Limb (tissue), 2 donors: Measurements from ENCODE around the gene SLC22A1.
"Not testable (repeated sequence)": the region's sequence is repeated elsewhere in the genome, so short reads cannot be mapped to it uniquely, and the experiment has no call there.

ENCODE experiments used
- DNase-seq, 2 donors: peaks; one replicate each; pipeline ENCODE4 v3.0.0-alpha.2; 2016; ENCODE audit errors: extremely low spot score in 2 of 2

The SLC22A1 gene

GRCh38 chr6:160121981-160122380 is 366 bp downstream of the SLC22A1 start:
- DNase-seq, result no peak

DNA sequence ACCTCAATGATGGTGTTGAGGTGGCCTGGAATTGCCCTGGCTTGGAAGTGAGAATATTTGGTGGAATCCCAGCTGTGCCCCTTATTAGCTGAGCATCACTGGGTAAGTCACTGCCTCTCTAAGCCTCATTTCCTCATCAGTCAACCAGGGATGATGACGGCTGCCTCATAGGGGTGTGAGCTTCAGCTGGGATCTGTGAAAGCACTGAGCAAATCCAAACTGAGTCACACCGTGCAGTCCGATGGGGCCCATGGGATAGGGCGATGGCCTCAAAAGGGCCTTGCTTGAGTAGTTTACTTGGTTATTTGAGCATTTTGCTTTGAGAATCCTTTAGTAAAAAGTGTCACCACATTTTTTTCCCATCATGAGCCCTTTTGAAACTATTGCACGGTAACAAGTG is 1.1 kb downstream of the SLC22A1 start:
- DNase-seq, result no peak

GRCh38 chr6:160124007-160124406 is 2.4 kb downstream of the SLC22A1 start:
- DNase-seq, result no peak

DNA sequence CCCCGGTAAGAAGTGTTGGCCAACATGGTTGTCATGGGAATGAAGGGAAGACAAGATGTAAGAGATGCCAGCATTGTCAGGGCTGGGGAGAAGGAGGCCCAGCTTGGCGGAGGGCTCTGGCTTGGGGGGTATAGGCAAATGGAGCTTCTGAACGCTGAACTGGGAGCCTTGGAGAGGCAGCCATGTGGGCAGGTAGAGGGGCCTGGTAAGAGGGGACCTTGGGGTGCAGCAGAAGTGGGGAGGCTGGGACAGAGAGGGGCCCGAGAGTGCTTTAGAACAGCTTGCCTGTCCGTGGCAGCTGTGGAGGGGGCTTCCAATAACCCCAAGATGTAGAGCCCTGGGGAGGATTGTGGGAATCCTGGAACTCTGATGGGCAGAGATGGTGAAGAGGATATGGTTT is 3.0 kb downstream of the SLC22A1 start:
- DNase-seq, result no peak

- not testable (repeated sequence) for DNase-seq
Observed at GRCh38 chr6:160125105-160125504, 3.5 kb downstream of the SLC22A1 start.

DNA sequence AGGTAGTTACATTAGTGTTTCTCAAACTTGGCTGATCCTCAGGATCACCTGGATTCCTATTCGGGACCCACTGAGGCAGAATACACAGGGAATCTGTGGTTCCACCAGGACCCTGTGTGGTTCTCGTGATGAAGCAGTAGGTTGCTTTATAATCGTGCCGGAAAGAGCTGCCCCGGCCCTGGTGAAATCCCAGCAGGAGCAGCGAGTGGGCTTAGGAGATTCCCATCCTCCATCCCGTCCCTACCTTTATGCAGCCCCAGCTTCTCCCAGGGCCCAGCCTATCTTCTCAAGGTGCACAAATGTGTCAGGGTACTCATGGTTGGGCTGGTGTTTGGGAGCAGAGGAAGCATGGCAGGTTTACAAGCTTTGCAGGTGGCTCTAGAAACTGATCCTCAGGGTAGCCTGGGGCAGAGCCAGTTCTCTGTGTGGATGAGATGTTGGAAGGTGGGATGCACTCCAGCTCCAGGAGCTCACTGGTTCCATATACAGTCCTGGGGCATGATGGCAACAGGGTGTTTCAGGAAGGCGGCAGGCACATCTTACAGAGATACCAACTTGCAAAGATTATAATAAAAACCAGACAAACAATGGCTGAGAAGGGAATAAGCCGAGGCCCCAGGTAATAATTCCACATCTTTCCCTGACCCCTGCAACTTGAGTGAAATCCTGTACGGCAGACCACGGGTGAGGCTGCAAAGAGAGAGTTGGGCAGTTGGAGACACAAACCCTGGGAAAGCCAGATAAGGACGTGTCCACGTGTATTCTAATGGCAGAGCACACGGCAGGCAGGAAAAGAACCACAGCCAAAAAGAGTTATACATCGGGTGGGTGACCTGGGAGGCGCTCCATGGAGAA is 5.9 kb downstream of the SLC22A1 start:
- DNase-seq, result no peak

DNA sequence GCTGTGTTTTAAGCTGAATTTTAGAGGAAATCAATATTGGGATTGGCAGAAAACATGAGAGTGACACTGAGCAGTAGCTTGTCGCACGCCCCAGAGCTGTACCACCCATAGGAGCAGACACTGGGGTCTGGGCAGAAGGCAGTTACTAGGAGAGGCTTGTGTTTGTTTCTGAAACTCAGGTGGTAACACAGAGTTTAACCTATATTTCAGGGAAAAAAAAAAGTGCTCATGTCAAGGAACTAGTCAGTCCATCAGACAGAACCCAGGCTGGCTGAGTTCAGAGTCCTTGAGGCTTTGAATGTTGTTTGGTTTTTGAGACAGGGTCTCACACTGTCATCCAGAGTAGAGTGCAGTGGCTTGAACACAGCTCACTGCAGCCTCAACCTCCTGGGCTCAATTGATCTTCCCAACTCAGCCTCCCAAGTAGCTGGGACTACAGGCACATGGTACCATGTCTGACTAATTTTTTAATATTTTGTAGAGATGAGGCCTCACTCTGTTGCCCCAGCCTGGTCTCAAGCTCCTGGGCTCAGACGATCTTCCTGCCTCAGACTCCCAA is 6.6 kb downstream of the SLC22A1 start:
- DNase-seq, result no peak

- DNase-seq, result no peak
Observed at GRCh38 chr6:160128879-160129516, 7.4 kb downstream of the SLC22A1 start.

GRCh38 chr6:160129881-160130615 is 8.4 kb downstream of the SLC22A1 start:
- no peak for DNase-seq

- no peak for DNase-seq
Observed at GRCh38 chr6:160130729-160131484, 9.3 kb downstream of the SLC22A1 start.

DNA sequence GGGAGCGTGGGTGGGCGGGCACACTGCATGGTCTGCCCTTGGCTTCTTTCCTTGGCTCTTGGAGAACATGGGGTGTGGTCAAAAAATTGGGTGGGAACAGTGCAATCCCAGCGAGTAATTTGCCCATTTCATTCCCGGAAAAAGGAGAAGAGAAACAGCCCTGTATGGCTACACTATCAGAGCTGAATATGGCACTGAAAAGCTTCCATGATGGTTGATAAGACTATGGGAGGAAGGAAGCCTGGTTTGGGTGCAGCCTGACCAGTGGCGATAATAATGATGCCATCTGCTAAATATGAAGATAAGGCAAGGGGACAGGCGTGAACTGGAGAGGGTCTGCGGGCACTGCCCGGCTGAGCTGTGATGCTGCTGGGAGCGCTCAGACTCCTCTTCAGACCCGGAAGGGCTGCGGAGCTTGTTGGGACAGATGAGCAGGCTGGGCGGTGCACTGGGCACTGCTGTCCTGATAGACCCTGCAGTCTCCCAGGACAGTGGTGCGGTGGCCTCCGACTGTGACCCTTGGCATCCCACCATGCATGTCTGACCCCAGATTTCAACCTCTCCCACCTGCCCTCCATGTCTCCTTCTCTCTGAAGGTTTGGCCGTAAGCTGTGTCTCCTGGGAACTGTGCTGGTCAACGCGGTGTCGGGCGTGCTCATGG is 10.2 kb downstream of the SLC22A1 start:
- no peak for DNase-seq

DNA sequence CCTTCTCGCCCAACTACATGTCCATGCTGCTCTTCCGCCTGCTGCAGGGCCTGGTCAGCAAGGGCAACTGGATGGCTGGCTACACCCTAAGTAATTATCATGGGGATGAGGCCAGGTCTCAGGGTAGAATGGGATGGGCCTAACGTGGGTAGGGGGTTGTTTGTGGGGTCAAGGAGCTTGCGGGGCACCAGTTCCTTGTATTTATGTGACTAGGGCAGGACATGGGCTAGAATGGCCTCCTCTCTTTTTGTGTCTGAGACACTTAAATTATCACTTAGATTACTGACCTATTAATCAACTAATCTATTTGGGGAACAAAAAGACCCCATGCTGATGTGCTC is 10.7 kb downstream of the SLC22A1 start:
- no peak for DNase-seq

- DNase-seq, result no peak
Observed at GRCh38 chr6:160132776-160133338, 11.2 kb downstream of the SLC22A1 start.

DNA sequence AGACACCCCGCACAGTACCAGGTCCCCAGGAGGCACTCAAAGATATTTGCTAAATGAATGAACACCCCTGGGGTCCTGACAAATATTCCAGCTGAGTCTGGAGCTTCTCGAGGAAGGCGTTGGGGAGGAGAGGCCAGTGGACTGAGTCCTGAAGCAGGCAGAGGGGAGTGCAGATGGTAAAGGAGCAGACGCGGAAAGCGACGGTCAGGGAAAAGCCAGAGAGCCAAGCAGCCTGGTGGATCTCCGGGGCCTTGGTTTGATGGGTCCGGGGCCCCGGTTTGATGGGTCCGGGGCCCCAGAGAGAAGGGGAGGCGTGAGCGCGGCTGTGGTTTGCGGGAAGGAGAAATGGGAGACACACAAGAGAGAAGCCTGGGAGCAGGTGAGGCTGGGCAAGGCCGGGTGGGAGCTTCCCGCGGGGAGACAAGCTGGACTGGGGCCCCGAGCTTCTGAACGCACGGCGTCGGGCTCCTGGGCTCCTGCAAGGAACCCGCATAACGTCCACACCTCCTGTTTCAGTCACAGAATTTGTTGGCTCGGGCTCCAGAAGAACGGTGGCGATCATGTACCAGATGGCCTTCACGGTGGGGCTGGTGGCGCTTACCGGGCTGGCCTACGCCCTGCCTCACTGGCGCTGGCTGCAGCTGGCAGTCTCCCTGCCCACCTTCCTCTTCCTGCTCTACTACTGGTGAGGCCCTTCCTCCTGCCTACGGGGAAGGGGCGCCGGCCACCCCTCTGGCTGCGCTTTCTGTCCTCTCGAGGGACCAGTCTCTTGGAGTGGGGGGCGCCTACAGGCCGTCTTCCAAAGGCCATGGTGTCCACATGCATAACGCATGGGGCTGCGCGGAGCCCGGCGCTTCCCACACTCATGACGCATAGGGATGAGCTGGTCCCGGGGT is 12.1 kb downstream of the SLC22A1 start:
- DNase-seq, result no peak

DNA sequence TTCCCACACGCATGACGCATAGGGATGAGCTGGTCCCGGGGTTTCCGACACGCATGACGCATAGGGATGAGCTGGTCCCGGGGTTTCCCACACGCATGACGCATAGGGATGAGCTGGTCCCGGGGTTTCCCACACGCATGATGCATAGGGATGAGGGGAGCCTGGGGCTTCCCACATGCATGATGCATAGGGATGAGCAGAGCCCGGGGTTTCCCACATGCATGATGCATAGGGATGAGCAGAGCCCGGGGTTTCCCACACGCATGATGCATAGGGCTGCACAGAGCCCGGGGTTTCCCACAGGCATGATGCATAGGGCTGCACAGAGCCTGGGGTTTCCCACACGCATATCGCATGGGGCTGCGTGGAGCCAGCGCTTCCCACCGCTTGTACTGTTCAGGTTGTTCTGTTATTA is 12.7 kb downstream of the SLC22A1 start:
- DNase-seq, result not testable (repeated sequence)

DNA sequence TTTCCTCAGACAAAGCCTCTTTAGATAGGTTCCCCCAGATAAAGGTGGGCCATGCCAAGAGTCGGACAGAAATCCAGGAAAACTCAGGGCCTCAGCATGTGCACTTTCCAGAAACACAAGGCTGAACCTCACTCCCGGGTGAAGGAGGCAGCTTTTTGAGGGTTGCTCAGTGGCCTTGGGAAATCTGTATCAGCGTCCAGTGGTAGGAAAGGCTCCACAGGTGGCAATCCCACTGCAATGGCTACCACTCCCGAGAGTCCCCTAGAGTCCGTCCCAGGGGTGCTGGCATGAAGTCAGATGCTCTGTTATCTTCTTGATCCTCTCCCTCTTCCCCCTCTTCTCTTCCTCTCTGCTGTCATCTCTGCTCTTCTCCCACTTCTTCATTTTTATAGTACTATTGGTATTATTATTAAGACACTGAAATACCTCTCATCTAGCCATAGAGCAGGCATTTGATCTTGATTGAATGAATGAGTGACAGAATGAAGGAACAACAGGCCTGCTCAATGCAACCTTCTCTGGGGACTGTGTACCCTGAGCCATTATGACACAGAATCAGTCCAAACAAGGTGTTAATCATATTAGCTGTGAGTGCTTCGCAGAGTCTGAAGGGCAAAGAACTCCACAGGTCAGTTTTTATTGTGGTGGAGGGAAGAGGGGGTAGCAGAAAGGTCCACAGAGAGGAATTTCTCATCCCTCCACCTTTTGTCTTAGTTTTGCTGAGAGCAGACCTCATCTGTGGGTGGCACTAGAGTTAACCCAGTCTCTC is 13.3 kb downstream of the SLC22A1 start:
- no peak for DNase-seq

GRCh38 chr6:160135907-160136655 is 14.5 kb downstream of the SLC22A1 start:
- DNase-seq, result no peak
